SIG-M5 (cell line): Measurements from ENCODE around the gene KIF5B.
"Not testable (repeated sequence)": the region's sequence is repeated elsewhere in the genome, so short reads cannot be mapped to it uniquely, and the experiment has no call there.

Experiments
- DNase-seq: peaks from one replicate; lab custom pipeline; 2025; lab: John Stamatoyannopoulos, UW

The KIF5B gene

GRCh38 chr10:32056136-32057035, at the start of gene KIF5B:
TSS of gene KIF5B (minus strand) at chr10:32056425. CDS start at chr10:32055973, 452 bp downstream.
- no peak for DNase-seq

DNA sequence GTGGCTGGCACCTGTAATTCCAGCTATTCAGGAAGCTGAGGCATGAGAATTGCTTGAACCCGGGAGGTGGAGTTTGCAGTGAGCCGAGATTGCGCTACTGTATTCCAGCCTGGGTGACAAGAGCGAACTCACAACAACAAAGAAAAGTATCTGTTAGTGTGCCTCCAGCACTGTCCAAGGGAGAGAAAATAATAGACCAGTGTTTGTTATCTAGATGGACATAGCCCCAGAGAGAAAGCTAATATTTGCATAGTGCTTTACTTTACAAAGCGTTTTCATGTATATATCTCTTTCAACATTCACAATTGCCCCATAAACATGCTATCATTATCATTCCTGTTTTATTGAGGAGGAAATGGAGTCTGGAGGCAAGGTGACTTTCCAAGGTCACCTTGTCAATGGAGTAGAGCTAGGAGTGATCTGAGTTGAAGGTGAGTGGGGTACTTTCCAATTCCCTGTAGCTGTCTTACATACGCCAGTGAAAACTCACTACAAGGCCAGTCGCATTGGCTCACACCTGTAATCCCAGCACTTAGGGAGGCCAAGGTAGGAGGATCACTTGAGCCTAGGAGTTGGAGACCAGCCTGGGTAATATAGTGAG, 49.7 kb upstream of the KIF5B start:
- no peak for DNase-seq

GRCh38 chr10:32104622-32105509, 48.6 kb upstream of the KIF5B start:
- DNase-seq, result no peak

DNA sequence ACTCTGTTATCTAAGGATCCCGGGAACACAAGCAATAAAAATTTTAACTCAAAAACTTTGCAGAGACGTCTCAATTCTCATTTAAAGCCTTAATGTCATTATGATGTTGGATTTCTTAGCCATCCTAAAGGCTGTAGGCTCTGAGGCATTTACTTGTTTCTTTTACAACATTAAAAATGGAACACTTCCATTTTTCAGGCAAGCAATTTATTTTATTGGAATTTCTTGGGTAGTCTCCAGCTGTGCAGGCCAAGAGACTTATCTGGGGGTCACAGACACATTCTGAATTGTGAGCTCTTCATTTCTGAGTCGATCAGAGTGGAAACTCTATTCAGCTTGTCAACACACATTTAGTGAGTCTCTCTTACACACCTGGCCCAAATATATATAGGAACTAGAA, 48.0 kb upstream of the KIF5B start:
- no peak for DNase-seq

- no peak for DNase-seq
Observed at GRCh38 chr10:32103721-32104120, 47.5 kb upstream of the KIF5B start.

- not testable (repeated sequence) for DNase-seq
Observed at GRCh38 chr10:32098566-32099259, 42.5 kb upstream of the KIF5B start.

DNA sequence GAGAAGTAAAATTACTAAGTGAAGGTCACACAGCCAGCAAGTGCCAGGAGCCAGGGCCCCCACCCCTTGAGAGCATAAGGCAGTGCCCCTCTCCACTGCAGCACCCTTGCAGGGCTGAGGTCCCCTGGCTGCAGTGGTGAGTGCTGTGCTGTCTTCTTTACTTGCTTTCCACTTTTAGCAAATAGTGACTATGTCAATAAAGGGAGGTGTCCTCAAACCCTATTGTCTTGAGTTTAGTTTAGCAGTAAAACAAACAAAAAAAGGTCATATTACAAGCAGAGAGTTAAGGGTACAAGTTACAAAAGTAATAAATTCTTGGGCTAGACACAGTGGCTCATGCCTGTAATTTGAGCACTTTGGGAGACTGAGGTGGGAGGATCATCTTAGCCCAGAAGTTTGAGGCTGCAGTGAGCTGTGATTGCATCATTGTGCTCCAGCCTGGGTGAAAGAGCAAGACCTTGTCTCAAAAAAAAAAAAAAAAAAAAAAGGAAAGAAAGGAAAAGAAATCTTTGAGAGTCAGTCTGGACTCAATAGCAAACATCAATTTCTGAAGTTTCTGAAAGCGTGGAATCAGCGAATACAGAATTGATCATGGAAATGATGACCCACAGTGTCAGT, 39.0 kb upstream of the KIF5B start:
- no peak for DNase-seq

GRCh38 chr10:32093650-32094049, 37.4 kb upstream of the KIF5B start:
- no peak for DNase-seq

- no peak for DNase-seq
Observed at GRCh38 chr10:32091046-32091445, 34.8 kb upstream of the KIF5B start.

DNA sequence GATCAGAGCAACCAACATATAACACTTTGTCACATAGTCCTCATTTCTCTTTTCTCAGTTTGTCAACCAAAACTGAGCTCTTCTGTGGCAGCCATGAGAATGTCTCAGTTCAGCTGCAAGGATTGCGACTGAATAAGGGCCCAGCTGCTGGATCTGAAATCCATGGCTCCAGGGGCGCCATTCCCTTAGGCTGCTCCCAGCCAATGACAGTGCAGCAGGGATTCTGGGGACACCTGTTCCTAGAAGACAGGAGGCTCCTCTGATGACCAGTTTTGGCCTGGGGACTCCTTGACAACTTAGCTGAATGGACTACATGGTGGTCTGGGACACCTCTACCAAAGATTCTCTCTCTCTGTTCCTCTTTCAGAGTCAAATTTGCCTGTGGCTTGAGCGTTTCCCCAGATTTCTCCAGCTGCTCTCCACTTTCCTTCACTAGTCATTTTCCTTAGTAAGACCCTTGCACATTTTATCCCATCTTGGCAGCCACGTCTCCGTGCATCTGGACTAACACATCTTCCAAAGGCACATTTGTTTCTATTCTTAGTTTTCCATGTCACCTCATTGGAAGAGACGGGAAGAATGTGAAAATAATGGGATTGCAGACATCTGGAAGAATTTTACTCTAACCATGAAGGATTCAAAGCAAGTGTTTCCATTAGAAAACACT, 28.1 kb upstream of the KIF5B start:
- no peak for DNase-seq

DNA sequence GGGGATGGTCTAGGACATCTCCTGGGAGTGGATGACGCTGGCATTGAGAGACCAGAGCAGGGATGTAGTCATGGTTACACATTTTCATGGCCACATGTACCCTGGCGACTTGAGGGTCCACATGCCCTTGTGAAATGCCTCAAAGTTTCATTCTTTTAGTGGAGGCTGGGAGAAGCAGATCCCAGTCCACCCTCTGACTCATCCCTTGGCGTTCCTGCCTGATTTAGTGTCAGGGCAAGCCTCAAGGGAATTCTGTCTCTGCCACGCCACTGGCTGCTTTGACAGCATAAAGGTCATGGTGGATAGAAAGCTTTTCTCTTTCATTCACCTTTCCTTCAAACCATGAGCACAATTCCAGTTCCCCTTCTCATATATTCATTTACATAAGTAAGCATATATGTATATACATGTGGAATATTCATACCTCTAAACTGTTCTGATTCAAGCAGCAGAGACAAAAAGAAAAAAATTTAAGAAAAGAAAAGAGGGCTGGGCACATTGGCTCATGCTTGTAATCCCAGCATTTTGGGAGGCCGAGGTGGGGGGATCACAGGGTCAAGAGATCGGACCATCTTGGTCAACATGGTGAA, 21.8 kb upstream of the KIF5B start:
- no peak for DNase-seq

GRCh38 chr10:32073659-32074058, 17.4 kb upstream of the KIF5B start:
- no peak for DNase-seq

- no peak for DNase-seq
Observed at GRCh38 chr10:32073128-32073527, 16.9 kb upstream of the KIF5B start.

DNA sequence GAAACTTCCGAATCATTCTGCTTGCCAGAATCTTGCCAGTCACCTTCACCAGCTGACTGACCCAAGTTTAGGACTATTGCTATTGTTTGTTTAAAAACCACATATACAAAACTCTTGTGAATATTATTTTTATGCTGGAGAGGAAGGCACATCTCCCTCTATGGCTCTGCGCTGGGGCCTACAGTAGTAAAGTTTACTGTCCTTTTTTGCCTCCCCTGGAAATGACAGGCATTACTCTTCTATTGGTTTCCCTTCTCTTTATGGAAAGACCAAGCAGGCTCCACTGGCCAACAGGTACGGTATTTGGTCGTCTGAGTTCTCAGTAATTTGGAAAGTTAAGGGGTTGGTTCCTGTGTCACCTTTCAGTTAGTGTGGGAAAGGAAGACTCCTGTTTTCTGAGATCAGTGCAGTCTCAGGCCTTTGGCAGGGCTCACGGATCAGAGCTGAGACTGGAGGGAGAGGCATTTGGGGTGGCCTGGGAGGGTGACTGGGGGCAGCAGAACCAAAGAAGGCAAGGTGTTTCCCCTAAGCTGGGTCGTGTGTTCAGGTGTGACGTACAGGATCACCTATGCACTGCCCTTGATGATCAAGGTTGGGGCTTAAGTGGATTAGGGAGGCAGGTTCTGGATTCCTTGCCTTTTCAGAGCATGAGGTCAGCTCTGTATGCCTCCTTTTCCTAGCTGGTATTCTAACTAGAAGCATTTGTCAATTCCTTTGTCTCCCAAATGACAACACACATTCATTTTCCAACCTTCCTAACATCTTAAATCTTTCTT, 16.0 kb upstream of the KIF5B start:
- DNase-seq, result no peak

DNA sequence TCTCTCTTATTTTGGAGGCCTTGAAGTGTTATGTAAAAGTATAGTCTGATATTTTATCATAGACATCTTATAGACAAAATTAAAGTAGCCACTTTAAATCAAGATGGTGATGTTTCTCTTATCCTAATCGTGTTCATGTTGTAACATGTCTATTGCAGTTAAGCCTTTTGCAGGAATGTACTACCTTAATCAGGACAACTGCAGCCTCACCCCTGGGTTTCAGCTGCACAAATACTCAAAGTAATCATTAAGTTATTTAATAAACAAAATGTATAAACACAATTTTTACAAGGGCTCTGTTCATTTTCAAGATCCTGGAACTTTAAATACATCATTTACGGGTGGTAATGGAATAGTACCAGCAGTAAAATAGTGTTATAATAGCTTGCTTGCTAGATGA, 14.4 kb upstream of the KIF5B start:
- DNase-seq, result no peak

DNA sequence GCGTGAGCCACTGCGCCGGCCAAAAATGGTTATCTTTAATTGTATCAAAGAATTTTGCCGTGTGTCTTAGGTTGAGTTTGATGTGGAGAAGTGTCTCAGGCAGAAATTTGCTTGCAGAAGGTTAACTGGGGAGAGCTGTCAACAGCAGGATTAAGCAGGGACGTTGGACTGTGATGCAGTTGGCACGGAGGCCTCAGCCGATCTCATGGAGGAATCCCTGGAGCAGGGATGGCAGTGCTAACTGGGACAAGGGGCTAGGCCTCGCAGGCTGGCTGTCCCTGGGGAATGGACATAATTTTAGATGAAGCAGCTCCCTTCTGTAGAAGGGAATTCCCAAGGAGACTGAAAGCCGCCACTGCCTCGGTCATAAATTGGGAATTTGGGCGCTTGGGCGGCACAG, 12.3 kb upstream of the KIF5B start:
- DNase-seq, result no peak

- not testable (repeated sequence) for DNase-seq
Observed at GRCh38 chr10:32067931-32068330, 11.7 kb upstream of the KIF5B start.

- DNase-seq, result peak; percentile 46
Observed at GRCh38 chr10:32065856-32066255, 9.6 kb upstream of the KIF5B start.

- DNase-seq, result no peak
Observed at GRCh38 chr10:32061440-32061839, 5.2 kb upstream of the KIF5B start.

GRCh38 chr10:32060347-32060746, 4.1 kb upstream of the KIF5B start:
- no peak for DNase-seq
